Measurements from ENCODE around the gene NPHP4.
"Not testable (repeated sequence)": the region's sequence is repeated elsewhere in the genome, so short reads cannot be mapped to it uniquely, and the experiment has no call there.

The NPHP4 gene

DNA sequence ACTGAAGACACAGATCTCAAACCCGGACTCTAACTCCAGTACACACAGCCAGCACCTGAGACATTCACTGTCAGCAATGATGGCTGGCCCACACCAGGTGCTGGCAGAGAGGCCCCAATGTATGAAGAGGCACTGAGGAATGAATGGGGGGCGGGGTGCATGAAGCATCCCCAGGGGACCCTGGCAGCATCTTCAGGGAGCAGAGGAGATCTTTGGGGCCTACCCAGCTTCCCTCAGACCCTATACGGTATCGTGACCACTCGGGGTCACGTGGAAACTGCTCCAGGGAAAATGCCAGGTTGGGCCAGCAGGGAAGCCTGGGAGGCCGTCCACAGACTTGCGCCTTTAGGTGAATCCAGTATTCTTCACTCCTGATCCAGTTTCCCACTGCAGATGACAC lies 84.3 kb downstream of the NPHP4 start:
- DNase-seq = no peak

DNA sequence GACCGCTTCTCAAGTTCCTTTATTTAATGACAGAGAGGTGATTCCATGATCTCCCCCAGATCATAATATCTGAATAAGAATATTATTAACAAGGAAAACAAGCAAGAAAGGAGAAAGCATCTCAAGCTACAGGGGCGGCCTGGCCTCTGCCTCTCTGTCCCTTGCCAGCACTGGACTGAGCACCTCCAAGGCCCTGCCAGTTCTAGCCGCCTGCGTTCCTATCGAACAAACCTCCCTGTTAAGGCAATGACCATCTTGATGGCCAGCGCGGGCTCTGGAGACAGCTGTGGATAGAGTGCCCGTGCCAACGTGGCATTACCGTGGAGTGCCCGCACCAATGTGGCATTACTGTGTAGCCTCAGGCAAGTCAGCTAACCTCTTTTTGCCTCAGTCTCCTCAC lies 84.8 kb downstream of the NPHP4 start:
- DNase-seq = no peak

DNA sequence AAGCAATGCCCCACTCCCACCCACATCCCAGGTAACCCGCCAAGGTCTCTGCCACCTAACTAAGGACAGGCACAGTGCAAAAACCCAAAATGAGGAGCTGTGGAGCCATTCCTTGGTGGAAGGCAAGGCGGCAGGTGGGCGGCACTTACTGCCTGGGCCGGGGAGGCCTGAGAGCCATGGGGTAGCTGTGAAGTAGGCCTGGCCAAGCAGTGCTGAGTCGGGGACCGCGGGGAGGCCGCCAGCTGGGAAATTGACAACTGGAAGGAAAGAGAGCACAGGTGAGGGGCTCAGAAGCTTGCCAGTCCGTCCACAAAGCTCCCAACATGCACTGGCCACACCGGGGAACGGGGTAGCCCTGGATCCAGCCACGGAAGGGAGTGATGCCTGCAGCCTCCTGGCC lies 85.3 kb downstream of the NPHP4 start:
- DNase-seq = no peak

DNA sequence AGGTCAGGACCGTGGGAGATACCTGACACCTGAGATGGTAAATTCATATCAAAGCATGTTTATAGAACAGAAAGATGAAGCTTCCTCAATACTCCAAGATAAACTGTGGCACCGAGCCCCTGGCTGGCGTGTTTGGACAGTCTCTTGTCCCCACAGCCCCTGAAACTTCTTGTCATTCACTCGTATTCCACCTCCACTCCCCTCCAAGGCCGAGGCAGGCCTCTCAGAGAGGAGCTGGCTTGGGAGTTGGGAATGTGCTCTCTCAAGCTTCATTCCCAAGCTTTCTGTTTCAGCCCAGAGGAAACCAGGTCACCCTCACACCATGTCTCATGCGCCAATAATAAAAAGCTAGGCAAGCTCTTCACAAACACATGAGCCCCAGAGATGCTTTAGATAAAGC lies 86.1 kb downstream of the NPHP4 start:
- DNase-seq = no peak

- no peak for DNase-seq
These were observed 86.8 kb downstream of the NPHP4 start for GRCh38 chr1:5905436-5905835.

DNA sequence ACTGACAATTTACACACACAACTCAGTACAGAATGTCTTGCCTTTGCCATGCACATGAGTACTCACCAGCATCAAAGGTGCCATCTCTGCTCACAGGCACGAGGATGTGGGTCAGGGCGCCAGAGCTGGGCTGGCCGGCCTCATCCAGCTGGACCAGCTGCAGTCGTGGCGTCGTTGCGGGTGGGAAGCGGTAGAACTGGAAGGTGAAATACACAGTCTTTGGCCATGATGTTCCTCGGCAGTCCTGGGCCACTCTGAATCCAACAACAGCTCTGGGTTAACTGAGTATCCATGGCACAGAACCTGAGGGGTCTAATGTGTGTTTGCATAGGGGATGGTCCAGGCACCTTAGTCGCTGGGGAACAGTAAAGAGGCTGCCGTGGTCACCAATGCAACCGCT lies 87.7 kb downstream of the NPHP4 start:
- DNase-seq = no peak

DNA sequence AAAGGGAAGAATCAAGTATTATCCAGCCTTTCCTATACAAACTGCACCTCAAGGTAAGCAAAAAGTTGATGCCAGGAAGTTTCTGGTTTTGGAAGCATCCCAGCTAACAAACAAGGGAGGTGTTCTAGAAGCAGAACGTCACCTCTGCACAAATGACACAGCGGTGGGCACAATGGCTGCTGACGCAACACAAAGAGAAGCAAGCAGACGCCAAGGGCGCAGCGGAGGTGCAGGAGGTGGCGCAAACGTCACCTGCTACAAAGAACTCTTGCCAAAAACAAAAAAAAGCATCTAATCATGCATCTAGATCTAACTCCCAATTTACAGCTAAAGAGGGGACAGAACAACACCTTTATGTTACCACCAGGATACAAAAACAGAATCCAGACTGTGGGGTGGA lies 88.5 kb downstream of the NPHP4 start:
- DNase-seq = no peak

DNA sequence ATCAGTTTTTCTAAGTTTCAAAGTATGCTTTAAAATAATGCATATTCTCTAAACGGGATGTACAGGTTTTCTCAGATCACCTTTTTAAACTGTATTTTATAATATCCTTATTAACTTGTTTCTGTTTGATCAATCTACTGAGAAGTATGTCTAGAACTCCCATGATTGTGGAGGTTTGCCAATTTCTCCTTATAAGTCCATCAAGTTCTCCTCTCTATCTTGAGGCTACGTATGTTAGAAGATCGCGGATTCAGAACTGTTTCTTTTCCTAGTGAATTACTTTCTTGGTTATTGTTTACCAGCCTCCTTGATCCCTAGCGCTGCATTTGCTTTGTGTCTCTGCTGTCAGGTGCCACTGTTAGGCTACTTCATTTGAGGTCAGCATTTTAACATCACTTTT lies 89.2 kb downstream of the NPHP4 start:
- no peak for DNase-seq

GRCh38 chr1:5901841-5902240 lies 90.4 kb downstream of the NPHP4 start:
- DNase-seq = no peak

DNA sequence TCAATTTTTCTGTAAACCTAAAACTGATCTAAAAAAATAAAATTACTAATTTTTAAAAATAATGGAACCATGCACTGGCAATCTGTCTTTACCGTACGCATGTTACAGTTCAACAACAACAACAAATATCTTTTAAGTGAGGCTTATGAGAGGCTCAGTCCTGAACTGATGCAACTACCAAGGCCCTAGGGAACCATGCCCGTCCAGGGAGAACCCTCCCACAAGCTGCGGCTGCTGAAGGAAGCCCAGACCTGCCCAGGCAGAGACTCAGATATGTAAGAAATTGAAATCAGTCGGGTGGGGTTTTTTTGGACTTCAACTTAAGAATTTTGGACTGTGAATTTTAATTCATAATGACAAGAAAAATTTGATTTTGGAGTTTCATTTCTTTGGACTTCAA lies 91.1 kb downstream of the NPHP4 start:
- no peak for DNase-seq

GRCh38 chr1:5898266-5898665 lies 94.0 kb downstream of the NPHP4 start:
- DNase-seq = no peak

DNA sequence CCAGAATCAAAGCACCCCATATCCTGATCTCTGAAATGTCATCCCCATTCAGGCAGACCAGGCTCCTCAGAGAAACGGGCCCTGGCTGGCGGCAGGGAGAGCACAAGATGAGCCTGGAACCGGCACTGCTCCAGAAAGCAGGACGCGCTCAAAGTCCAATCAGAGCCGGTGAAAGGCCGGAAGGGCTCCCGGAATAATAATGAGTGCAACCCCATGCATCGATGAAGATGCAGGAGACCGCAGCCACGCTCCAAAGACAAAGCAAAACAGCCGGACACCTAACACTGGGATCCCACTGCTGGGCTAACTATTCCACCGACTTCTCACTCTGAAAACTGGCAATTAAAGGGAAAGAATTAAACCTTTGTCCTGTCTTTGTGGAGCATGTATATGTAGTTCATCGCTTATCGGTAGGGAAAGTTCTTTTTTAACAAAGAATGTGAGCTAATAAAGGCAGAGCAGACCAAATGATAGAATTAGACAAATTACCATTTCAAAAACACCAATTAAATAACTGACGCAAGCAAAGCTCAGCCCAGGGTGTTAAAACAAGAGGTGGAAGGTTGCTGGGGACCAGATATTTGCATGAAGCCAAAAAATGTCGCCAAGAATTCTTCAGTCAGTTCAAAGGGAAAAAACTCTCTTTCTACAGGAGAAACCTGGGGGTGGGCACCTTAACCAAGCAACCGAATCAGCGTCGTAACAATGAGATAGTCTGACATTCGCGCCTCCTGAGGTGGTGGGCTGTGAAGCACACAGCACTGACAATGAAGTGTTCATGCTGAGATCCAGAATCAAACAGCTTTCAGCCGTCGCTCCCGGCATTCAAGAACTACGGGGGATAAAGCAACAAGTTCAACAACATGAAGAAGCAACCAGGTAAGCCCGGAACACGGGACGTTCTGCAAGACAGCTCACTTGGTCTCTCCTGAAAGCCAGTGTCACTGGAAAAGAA lies 95.2 kb downstream of the NPHP4 start:
- DNase-seq = no peak

DNA sequence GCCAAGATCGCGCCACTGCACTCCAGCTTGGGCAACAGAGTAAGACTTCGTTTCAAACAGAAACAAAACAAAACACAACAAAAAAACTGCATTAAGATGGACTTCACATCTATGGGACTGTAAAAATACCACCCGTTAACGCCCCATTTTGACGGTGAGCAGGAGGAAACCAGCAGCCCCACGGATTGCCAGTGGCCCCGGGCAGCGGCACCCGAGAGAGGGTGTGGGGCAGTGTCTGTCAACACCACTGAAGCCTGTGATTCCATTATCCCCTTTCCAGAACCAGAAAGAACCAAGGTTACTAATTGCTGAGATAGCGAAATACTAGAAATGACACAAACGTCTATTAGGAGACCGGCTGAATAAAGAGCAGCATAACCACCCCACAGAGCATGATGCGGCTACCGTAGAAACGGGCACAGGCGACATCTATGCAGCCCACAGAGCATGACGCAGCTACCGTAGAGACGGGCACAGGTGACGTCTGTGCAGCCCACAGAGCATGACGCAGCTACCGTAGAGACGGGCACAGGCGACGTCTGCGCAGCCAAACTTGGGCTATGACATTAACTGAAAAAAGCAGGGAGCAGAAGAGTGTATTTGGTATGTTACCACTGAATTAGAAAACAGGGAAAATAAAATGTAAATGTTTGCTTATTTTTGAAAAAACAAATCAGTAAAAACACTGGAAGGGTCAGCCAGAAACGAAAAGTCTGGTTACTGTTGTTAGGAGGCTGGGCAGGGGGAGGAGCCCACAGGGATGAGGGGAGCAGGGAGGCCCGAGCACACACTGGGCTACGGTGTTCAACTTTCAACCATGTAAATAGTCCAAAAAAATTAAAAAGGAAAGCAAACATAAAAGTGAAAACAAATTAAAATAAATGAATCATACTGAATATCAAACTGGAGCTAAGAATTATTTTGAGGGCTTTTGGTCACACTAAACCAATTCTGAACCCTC lies 96.5 kb downstream of the NPHP4 start:
- DNase-seq = no peak

DNA sequence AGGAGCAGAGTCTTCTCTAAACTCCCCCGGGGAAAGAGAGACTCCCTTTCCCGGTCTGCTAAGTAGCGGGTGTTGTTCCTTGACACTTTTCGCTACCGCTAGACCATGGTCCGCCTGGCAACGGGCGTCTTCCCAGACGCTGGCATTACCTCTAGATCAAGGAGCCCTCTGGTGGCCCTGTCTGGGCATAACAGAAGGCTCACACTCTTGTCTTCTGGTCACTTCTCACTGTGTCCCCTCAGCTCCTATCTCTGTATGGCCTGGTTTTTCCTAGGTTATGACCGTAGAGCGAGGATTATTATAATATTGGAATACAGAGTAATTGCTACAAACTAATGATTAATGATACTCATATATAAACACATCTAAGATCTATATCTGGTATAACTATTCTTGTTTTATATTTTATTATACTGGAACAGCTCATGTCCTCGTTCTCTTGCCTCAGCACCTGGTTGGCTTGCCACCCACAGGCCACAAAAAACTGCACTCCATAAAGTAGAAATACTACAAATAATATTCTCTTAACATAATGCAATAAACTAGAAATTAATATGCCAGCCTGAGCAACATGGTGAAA lies 98.4 kb downstream of the NPHP4 start:
- DNase-seq = not testable (repeated sequence)

GRCh38 chr1:5892329-5892728 lies 99.9 kb downstream of the NPHP4 start:
- DNase-seq = no peak

DNA sequence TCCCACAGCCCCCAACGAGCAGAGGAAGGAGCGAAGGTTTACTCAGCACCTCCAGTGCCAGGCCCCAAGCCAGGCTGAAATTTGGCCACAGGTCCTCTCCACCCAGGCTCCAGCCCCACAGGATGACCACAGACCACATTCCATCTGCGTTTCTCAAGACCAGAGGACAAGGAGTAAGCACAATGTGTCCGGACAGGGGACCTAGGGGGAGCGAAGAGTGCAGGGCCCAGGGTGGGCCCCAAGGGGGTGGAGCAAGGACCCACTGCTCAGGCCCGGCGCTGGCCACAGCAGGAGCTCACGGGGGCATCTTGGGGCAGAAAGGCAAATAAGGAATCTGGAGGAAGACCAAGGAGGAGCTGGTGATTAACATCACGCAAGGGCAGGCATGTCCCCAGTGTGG lies 100.5 kb downstream of the NPHP4 start:
- no peak for DNase-seq

- DNase-seq = no peak
These were observed 101.1 kb downstream of the NPHP4 start for GRCh38 chr1:5891137-5891536.

DNA sequence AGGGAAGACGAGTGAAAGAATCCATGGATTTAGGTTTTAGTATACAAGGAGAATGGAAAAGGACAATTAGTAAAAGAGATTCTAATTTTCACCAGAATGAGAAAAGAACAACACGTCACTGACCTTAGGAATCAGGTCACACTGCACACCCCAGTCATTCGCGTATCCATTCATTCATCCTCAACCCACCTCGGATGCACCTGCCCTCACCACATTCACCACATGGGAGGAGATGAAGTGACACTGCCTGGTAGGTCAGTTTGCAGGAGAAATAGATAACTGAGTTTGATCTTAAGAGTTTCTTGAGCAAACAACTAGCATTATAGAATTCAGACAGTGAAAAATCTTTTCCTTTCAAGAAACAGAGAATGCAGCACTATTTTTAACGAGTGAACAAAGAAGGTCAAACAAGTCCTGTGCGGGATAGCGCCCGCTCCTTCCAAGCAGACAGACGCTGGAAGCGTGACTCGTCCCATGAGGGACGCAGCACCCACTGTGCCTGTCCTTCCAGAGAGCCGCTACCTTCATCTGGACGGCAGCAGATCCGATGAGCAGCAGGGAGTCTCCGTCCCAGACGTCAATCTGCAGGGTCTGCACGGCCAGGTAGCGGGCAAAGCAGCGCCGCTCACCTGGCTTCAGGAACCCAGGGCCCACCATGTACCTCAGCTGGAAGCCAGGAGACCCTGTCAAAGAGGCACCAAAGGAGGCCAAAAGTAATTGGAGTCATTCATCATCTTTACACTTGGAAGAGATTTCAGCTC lies 101.7 kb downstream of the NPHP4 start:
- DNase-seq = no peak

DNA sequence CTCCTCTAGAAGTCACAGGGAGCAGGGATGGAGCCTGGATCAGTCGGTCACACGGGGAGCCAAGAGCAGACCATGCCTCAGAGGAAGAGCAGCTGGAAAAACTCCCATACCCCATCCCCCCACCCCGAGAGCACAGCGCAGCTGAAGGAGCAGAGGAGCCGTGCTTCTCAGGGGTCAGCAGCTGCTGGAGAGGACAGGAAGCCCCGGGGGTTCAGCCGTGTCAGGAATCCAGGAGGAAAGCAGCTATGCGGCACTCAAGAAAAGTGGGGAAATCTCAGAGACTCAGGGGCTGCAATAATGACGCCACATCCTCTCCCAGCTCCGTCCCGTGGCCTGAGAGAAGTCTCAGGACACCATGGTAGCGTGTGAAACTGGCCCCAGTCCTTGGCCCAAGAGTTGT lies 102.3 kb downstream of the NPHP4 start:
- DNase-seq = no peak

DNA sequence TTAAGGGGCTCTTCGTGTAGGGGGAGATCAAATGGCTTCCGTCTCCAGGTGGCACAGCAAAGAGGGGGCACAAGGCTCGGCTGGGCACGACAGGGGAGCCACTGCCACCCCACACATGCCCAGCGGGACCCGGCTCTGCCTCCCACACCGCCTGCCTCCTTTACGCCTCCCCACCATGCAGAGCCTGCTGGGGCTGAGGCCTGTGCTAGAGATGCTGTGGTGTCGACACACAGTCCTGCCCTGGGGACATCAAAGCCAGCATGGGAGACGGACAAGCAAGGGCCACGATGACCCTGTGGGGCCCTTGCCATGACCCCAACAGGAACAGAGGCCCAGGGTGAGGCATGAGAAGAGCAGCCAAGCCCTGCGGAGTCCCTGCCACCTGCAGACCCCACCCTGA lies 102.8 kb downstream of the NPHP4 start:
- no peak for DNase-seq

GRCh38 chr1:5888606-5889211 lies 103.5 kb downstream of the NPHP4 start:
- no peak for DNase-seq

- DNase-seq = no peak
These were observed 104.3 kb downstream of the NPHP4 start for GRCh38 chr1:5887971-5888361.
